ENCODE data around the gene RAP1GAP2.

The RAP1GAP2 gene

DNA sequence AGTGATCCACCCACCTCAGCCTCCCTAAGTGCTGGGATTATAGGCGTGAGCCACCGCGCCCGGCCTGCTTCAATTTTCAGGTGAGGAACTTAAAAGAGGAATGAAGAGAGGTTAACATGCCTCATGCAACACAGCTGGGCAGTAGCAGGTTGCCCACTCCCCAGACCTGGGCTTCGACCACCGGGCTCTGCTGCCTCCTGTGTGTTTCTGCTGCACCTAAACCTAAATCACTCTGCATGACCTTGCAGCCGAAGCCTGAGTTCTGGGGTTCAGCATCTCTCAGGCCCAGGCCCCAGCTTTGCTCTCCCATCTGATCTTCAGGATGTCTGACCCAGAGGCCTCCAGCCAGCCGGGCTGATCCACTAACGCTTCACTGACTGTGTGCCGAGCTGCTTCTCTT is 154.6 kb downstream of the RAP1GAP2 start:
- DNase-seq: no peak

DNA sequence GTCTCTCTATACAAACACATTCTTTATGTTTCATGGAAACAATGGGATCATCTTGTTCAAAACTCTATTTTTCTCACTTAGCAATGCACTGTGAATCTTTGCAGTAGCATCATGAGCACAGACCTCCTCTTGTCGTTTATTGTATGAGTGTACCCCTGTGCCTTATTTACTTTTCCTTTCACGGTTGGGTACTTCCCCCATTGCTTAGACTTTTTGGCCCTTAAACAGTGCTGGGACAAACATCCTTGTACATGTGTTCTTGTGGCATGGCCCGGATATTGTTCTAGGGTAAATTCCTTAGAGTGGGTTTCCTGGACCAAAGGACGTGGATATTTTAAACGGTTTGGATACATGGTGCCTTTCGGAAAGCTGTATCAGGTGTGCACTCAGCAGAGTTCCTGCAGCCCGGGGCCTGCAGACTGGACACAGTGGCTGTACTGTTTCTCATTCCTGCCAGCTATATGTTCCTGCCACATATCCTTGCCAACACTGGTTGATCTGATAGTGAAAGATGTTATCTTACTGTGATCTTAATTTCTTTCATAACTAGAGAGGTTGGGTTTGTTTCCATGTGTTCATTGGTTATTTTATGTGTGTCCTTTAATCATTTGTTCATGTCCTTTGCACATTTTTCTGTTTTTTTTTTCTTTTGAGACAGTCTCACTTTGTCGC is 156.1 kb downstream of the RAP1GAP2 start:
- no peak for DNase-seq

DNA sequence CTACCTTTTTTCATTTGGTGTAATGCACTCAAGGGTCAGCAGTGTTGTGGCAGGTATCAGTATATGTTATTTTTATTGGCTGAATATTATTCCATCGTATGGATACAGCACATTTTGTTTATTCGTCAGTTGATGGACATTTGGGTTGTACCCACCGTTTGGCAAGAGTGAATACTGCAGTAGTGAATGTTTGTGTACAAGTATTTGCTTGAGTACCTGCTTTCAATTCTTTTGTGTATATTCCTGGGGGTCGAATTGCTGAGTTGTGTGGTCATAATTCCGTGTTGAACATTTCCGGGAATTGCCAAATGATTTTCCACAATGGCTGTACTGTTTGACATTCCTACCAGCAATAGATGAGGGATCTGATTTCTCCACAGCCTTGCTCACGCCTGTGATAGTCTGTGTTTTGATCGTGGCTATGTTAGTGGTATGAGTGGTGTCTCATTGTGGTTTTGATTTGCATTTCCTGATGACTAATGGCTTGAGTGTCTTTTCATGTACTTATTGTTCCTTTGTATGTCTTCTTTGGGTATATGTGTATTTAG is 158.7 kb downstream of the RAP1GAP2 start:
- no peak for DNase-seq

DNA sequence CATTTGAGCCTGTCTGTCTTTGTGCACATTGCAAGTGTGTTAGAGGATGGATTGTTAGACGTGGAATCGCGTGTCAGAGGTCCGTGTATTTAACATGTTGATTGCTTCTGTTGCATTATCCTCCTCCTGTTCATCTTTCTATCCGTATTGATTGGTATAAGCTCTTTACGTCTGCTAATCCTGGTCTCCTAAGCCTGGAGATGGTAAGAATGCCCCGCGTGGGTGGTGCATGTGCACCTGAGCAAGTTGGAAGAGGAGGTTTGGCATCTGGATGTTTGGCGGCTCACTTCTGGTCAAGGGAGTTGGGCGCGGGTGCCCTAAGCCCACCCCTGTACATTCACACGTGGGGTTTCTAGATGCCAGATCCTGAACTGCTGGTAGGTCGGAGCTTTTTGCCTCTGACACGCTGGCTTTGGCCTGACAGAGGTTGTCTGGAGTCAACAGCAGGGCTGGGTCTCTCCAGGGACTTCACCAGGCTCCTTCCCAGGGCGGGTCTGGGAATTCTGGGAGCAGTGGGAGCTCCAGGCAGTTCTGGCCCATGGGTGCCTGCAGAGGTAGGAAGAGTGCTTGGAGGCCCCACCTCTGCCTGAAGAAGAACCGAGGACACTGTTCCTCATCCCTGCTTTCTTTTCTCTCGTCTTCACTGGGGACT is 159.8 kb downstream of the RAP1GAP2 start:
- DNase-seq: no peak

DNA sequence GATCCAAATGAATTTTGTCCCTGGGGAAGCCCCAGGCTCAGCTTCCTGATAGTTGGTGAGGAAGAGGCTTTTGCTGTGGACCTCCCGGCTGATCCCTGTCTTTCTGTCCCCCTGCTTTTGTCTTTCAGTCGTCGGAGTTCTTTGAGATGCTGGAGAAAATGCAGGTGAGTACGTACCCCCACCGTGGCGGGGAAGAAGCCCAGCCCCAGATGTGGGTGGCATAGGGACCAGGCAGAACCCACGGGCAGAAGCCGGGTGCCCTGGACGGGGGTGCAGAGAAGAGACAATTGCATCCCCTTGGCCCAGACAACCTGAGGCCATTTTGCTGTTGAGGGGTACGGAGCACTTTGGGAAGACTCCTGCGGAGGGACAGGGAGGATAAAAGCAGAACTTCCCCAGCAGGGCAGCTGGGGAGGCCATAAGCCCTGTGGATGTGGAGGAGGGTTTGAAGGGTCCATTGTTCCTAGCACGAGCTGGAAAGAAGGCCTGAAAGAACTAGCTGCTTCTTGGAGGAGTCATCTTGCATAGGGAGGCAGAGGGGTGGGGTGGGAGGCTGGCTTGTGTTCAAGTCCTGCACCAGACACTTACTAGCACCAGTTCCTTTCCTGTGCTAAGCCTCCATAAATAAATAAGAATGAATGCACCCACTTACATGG is 161.5 kb downstream of the RAP1GAP2 start:
- no peak for DNase-seq

DNA sequence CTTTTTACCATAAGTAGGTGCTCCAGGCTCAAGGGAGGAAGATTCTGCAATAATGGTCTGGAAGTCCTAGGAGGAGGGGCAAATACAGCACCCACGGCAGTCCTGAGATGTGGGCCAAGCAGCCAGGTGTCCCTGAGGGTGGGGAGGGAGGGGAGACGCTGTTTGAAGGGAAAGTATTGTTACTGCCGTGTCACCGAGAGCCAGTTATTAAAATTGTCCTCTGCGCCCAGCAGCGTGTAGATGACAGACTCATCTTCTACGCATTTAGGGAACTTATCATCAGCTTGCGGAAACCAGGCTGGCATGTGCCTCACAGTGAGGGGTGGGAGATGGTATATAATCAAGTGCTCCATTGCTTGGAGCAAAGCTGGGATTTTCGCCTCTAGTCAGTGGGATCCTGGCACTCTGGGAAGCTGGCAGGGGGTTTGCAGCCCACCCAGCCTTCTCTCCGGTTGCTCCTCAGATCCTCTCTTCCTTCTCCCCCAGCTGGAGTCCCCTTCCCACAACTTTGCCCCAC is 162.5 kb downstream of the RAP1GAP2 start:
- no peak for DNase-seq

DNA sequence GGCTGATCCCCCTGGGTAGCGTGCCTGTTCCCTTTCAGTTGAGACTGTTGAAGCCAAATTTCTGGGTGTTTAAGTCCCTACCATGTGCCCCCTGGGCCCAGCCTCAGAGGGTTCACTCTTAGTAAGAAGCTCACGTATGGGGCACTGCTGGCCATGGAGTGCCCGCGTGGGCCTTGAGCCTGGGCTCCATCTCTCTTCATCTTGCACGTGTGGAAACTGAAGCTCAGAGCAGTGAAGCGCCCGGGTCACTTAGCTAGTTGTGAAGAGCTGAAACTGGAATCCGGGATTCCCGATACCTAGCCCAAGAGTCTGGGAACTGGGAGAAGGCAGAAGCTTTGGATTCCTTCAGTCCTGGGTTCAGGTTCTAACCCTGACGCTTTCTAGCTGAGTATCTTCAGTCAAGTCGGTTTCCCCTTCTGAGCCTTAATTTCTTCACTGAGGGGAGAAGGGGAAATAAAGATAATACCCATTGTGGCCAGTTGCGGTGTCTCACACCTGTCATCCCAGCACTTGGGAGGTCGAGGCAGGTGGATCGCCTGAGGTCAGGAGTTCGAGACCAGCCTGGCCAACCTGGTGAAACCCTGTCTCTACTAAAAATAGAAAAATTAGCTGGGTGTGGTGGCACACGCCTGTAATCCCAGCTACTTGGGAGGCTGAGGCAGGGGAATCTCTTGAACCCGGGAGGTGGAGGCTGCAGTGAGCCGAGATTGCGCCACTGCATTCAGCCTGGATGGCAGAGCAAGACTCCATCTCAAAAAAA is 163.3 kb downstream of the RAP1GAP2 start:
- DNase-seq: no peak

DNA sequence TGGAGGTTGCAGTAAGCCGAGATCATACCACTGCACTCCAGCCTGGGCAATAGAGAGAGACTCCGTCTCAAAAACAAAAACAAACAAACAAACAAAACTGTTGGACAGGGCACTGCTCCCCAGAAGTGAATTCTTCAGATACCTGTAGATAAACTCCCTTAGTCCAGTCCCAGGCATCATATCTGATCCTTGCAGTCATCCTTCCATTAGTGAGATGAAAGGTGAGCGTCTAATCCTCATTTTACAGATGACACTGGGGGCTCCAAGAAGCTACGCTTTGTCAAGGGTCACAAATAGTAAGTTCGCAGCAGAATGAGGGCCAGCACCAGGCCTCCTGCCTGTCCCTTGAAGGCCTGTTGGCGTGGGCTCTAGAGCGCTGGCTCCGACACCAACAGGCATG is 165.2 kb downstream of the RAP1GAP2 start:
- no peak for DNase-seq

DNA sequence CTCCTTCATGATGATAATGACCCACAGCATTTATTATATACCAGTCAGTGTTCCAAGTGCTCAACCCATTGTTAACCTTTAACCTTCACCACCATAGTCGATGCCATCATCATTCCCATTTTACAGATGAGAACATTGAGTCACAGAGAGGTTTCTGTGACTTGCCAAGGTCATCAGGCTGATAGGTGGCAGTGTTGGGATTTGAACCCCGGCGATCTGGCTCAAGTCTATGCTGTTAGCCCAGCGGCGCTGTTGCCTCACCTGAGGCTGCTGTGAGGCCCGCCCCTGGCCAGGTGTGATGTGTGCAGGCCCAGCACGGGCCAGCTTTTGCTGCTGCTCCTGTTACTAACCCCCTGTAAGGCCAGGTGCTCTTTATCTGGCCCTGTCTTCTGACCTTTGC is 166.0 kb downstream of the RAP1GAP2 start:
- DNase-seq: no peak

DNA sequence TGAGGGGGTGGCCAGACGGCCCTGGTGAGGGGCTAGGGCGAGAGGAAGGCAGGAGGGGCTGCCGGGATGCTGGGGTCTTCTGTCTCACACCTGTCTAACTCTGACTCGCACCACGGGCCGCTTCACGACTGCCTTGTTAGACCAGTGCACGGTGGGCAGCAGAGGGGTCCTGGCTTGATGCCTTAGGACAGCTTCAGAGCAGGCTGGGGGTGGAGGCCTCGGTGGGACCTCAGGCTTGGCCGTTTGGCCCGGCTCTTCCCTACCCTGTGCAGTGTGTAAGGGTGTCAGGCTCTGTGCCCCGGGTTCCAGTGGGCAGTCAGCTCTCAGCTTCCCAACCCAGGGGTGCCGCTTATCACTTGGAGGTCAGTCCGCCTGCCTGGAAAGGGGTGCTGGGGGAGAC is 166.5 kb downstream of the RAP1GAP2 start:
- DNase-seq: no peak

DNA sequence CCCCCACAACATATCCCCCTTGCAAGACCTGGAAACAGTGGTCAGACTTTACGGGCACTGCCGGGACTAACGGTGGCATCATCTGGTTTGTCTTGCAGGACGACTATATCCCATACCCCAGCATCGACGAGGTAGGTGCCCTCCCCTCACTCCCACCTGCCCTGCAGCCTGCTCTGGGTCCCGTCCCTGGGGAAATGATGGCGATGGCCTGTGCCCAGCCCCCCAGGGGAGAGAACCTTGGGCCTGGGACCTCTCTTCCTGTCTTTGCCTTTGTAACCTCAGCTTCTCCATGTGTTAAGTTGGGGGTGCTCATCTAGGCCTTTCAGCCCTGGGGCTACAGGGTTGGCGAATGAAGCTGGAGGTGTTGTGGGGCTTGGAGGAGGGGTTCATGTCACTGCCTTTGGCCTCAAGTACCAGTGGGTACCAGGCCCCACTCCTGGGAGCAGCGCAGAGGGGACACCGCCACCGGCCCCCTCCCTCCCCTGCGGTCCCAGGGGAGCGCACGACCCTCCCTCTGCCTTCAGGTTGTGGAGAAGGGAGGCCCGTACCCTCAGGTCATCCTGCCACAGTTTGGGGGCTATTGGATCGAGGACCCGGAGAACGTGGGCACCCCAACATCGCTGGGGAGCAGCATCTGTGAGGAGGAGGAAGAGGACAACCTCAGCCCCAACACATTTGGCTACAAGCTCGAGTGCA is 167.2 kb downstream of the RAP1GAP2 start:
- no peak for DNase-seq

DNA sequence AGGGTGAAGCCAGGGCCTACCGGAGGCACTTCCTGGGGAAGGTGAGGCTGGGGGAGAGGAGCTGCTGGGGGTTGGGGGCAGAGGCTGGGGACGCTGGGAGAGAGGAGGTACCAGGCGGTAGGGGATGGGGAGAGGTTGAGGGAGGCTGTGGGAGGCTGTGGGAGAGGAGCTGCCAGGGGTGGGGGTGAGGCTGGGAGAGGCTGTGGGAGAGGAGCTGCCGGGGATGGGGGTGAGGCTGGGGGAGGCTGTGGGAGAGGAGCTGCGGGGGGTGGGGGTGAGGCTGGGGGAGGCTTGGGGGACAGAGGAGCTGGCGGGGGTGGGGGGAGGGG is 167.8 kb downstream of the RAP1GAP2 start:
- DNase-seq: no peak

DNA sequence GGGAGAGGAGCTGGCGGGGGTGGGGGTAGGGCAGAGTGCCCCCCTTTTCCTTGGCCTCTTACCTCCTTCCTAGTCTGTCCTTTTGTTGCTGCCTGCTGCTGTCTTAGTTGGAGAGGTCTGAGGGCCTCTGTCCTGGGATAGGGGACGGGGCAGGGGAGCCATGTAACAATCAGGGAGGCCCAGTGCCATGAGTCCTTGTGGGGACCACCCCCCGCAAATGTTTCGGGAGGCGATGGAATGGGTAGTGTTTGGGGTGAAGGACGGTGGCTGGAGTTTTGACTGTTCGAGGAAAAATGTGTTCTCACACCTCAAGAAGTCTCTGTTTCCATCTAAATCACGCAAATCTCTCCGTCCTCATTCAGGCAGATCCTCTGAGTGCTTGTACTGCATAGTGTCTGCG is 168.1 kb downstream of the RAP1GAP2 start:
- no peak for DNase-seq

DNA sequence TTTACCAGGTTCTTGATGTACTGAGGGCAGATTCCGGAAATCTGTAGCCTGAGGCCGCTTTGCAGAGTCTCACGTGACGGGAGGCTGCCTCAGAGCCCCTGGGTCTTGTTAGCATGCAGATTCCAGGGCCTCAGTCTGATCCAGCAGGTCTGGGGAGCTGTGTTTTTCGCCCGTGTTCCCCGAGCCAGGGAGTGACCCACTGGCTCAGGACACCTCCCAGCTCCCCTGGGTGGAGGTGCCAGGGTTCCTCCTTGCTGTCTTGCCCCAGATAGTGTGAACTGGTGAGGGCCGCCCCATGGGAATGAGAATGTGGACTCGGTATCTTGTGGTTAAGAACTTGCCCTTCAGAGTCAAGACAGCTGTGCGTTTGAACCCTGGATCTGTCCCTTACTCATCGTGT is 168.6 kb downstream of the RAP1GAP2 start:
- DNase-seq: no peak

DNA sequence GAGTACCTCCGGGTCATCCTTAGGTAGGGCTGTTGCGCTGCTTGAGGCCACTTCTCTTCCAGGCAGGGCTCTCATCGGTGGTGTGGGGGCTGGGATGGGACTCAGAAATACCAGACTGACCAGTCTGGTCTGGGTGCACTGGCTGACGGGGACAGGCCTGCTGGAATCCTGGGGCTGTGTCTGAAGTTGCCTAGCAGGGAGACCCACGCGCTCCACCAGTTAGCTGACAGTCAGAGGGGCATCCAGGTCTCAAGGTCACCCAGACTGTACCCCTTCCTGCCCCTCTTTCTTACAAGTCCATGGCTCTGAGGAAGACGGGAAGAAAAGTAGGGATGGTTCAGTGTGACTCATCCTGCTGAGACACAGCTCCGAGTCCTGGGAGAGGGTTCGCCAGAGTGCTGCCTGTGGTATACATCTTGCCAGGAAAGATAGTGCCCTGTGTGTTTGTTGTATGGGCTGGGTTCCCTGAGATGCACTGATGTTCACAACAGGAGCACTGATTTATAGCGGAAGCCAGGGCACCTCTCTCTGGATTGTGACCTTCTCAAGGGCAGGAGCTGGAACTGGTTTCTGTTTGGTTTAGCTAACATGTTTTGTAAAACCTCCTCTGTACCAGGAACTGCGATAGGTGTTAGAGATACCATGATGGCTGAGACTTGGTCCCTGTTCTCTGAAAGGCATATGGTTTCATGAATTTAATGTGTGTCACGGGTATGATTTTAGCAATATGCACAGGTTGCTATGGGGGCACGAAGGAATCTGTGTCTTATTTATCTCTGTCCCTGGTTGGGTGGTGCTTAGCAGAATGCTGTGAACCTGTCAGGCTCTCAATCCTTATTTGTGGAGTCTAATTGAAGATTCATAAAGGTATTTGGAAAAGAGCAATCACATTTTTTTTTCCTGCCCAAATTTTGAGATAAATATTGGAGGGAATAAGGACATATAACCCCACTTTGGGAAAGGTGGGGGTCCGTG is 169.7 kb downstream of the RAP1GAP2 start:
- DNase-seq: no peak

DNA sequence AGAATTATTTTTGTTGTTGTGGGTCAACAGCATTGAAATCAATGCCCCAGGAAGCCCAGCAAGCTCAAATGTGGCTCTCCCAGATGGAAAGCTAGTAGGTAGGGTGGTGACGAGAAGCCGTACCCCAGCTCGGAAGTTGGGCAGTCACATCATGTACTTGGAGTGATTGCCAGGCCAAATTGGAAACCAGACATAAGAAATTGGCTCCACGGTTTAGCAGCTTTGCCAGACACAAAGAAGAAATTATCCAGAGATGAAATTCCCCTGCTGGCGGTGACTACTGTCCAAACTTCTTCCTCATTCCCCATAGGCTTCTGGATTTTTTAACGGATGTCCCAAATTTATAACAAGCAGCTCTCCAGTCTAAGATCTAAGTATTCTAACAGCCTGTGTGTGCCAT is 171.3 kb downstream of the RAP1GAP2 start:
- DNase-seq: no peak

DNA sequence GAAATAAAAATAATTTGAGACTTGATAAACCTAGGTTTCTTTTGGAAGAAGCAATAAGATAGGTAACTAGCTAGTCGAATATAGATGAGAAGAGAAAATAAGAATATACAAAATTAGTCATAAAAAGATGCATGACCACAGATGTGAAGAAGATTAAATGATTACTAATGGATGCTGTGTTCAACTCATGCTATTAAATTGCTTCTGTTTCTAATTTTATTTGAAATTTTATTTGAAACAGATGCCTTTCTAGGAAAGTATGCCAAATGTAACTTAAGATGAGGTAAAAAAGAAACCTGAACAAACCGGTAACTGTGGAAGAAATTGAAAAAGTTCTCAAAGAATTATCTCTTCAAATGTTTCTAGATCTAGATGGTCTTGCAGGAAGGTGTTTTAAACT is 175.6 kb downstream of the RAP1GAP2 start:
- DNase-seq: no peak

DNA sequence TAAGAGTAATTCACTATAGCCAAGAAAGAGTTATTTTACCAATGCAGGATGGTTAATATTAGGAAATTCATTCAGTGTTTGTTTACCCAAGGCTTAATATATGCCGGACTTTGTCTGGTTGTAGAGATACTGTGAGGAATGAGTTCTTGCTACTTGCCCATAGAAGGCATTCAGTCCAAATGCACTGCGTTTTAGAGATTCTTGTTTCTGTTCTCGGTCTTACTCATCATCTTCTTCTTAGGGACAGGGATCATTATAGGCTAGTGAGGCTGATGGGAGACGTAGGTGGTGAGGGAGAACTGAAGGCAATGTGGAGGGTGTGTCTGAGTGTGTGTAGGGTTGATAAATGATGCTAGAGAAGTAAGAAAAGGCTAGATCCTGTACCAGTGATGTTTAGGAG is 176.5 kb downstream of the RAP1GAP2 start:
- no peak for DNase-seq

DNA sequence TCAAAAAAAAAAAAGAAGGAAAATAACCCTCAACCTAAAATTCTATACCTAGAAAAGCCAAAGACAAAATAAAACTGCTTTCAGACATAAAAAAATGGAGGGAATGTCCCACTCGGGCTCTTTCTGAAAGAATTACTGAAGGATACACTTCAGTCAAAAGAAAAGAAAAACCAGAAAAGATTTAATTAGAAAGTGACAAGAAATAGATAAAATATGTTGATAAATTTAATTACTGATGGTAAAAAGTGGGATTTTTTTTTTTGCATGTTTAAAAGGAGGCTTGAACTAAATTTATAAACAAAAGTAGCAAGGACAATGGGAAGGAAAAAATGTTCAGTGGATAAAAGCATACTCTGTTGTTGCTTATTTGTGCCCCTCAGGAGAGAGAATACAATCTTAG is 178.1 kb downstream of the RAP1GAP2 start:
- DNase-seq: no peak

DNA sequence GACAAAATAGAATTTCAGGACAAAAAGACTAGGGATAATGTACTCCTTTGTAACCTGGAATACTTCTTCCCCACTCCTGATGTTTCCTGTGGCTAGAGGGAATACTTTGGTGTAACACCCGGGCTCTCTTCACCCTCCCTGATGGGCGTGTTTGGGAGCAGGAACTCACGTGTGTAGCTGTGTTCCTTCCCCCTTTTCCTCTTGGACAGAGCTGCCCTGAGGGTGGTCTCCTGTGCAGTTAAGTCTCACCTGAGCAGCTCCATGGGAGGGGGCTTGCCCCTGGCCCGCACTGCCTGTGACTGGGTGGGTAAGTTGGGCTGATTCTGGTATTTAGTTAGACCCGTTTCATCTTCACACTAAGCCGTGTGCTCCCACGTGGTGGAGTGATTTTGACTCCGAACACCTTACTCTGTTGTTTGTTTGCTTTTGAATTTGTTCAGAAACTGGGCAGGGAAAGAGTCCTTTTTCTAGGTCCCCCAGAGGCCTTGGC is 179.3 kb downstream of the RAP1GAP2 start:
- no peak for DNase-seq

DNA sequence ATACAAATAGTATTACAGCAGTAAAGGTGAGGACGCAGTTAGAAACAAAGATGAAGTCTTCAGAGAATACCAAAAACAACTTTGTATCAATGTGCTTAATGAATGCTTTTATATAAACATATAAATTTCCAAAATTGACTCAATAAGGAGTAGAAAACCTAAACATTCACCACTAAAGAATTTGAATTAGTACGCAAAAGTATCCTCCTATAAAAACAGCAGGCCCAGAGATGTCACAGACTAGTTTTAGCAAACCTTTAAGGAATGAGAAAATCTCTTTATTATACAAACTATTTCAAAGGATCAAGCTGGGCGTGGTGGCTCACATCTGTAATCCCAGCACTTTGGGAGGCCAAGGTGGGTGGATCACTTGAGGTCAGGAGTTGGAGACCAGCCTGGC is 180.9 kb downstream of the RAP1GAP2 start:
- no peak for DNase-seq

Measured in NCI-H1694 (cell line).